Natural killer cell (primary cell): Measurements from ENCODE around the gene ROBO4. TPM values are rescaled to one million over a fixed set of nuclear protein-coding genes. Genes with fewer than 3 reads are reported as not detected.

Experiments used
- ATAC-seq, 3 donors: fragments of 150-1000 bp in 2 of 3; fragments of 200-7000 bp in 1 of 3; cut with Tn5 transposase; 1 replicate in 1 of 3; 2 replicates in 2 of 3; pipeline ENCODE4 v1.10.0; 2021; ENCODE audit warnings: mild to moderate bottlenecking in 2 of 3, moderate library complexity in 2 of 3
- DNase-seq, 2 donors: peaks; one replicate each; pipeline versions ENCODE4 v3.0.0 to v3.0.0-alpha.2; 2013 to 2021; ENCODE audit warnings: mixed read lengths in 1 of 2
- H3K27ac ChIP-seq: one replicate; pipeline ENCODE4 v1.5.1; 2013; ENCODE audit warnings: mild to moderate bottlenecking, low read length
- H3K27me3 ChIP-seq: one replicate; pipeline ENCODE4 v1.6.1; 2013; ENCODE audit warnings: low read length; ENCODE audit not compliant: control insufficient read depth, insufficient read depth
- H3K36me3 ChIP-seq: one replicate; pipeline ENCODE4 v1.6.1; 2013; ENCODE audit warnings: low read length; ENCODE audit not compliant: control insufficient read depth, insufficient read depth
- H3K4me1 ChIP-seq: one replicate; pipeline ENCODE4 v1.6.1; 2013; ENCODE audit warnings: low read length; ENCODE audit not compliant: control insufficient read depth, insufficient read depth
- H3K4me3 ChIP-seq: one replicate; pipeline ENCODE4 v1.5.1; 2013; ENCODE audit warnings: low read length
- H3K9me3 ChIP-seq: one replicate; pipeline ENCODE4 v1.6.1; 2013; ENCODE audit warnings: low read length; ENCODE audit not compliant: control insufficient read depth, insufficient read depth
- H3K27ac Mint-ChIP-seq, 2 donors: one replicate each; pipeline ENCODE4 v1.8.0; 2022; ENCODE audit warnings: mild to moderate bottlenecking in 2 of 2, mixed read lengths in 2 of 2, moderate library complexity in 1 of 2
- H3K27me3 Mint-ChIP-seq, 2 donors: one replicate each; pipeline ENCODE4 v1.8.0; 2022; ENCODE audit warnings: low read depth in 2 of 2, mixed read lengths in 2 of 2
- H3K36me3 Mint-ChIP-seq: one replicate; pipeline ENCODE4 v1.8.0; 2022; ENCODE audit warnings: mixed read lengths
- H3K4me1 Mint-ChIP-seq, 2 donors: one replicate each; pipeline ENCODE4 v1.8.0; 2022; ENCODE audit warnings: mixed read lengths in 2 of 2
- H3K4me3 Mint-ChIP-seq: one replicate; pipeline ENCODE4 v1.8.0; 2022; ENCODE audit warnings: mild to moderate bottlenecking, moderate library complexity, mixed read lengths
- H3K9me3 Mint-ChIP-seq, 2 donors: one replicate each; pipeline ENCODE4 v1.8.0; 2022; ENCODE audit warnings: mixed read lengths in 2 of 2
- WGBS: methylation state at CpG from one replicate; pipeline ENCODE4 v1.1.7; 2013; ENCODE audit warnings: missing lambda C conversion rate; ENCODE audit not compliant: insufficient coverage; 5-methylcytosine and 5-hydroxymethylcytosine counted together
- intact Hi-C: fragments of 100-400 bp; cut with micrococcal nuclease; formaldehyde crosslinking; loops from one replicate; pipeline ENCODE4 v1.14.2; 2022
- total RNA-seq, 4 donors: library from RNA; stranded (reverse); fragments of 120-200 nt in 1 of 4; gene quantifications; one replicate each; pipeline versions ENCODE4 v1.2.3 to v1.2.4, GENCODE V29; 2013 to 2022
- TF ChIP-seq, protein P1 (sequence below): fragments of 200-600 bp; IDR thresholded peaks from one replicate; pipeline ENCODE4 v1.8.0; 2022; ENCODE audit warnings: antibody characterized with exemption

ROBO4 gene
- total RNA-seq, 3 donors from 2014 or later (not counting 1 experiment from before 2014, with no cell fraction given): not detected

DNA sequence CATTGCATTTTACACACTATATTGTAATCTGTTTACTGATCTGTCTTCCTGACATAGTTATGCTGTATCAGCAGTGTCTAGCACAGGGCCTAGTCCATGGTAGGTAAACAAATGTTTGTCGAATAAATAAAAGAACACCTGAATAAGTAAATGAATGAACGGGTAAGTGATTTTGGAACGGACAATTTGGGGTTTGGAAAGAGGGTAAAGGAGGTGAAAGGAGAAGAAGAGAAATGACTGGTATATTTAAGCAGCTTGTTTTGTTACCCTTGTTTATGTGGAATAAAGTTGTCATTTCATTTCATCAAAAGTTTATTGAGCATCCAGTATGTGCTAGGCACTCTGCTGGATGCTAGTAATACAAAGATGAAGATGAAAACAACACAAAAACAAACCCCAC, 21.3 kb upstream of the ROBO4 start, which contains the start of gene HEPN1:
Gene HEPN1, plus strand, starts transcription at position 301 of the 400 bp plus-strand sequence.
- H3K27me3 Mint-ChIP-seq: peaks cover 6 to 25% of the 10 kb centered on the region in 2 donors
- H3K4me3 Mint-ChIP-seq: peak within 1 kb of the TSS; percentile 35
- H3K9me3 Mint-ChIP-seq: no peaks in the 10 kb centered on the region
- intact Hi-C loops: no loop called here
- H3K27ac ChIP-seq: no peak within 1 kb of the TSS
- H3K4me1 ChIP-seq: peaks cover 17% of the 10 kb centered on the region
- H3K4me3 ChIP-seq: no peak within 1 kb of the TSS
- no peaks in the 10 kb centered on the region for H3K36me3 Mint-ChIP-seq
- ATAC-seq (no peak), DNase-seq (no peak)
- no peaks in the 10 kb centered on the region for H3K27me3 ChIP-seq
- TF ChIP-seq, protein P1, sequence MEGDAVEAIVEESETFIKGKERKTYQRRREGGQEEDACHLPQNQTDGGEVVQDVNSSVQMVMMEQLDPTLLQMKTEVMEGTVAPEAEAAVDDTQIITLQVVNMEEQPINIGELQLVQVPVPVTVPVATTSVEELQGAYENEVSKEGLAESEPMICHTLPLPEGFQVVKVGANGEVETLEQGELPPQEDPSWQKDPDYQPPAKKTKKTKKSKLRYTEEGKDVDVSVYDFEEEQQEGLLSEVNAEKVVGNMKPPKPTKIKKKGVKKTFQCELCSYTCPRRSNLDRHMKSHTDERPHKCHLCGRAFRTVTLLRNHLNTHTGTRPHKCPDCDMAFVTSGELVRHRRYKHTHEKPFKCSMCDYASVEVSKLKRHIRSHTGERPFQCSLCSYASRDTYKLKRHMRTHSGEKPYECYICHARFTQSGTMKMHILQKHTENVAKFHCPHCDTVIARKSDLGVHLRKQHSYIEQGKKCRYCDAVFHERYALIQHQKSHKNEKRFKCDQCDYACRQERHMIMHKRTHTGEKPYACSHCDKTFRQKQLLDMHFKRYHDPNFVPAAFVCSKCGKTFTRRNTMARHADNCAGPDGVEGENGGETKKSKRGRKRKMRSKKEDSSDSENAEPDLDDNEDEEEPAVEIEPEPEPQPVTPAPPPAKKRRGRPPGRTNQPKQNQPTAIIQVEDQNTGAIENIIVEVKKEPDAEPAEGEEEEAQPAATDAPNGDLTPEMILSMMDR: no peak
- peak within 1 kb of the TSS in 1 of 2 donors; percentile 19 for H3K27ac Mint-ChIP-seq
- WGBS: 95% methylated on average over 3 of the region's 3 CpGs
- H3K9me3 ChIP-seq: no peaks in the 10 kb centered on the region
- peaks cover 0 to 11% of the 10 kb centered on the region in 2 donors for H3K4me1 Mint-ChIP-seq
- no peaks in the 10 kb centered on the region for H3K36me3 ChIP-seq

DNA sequence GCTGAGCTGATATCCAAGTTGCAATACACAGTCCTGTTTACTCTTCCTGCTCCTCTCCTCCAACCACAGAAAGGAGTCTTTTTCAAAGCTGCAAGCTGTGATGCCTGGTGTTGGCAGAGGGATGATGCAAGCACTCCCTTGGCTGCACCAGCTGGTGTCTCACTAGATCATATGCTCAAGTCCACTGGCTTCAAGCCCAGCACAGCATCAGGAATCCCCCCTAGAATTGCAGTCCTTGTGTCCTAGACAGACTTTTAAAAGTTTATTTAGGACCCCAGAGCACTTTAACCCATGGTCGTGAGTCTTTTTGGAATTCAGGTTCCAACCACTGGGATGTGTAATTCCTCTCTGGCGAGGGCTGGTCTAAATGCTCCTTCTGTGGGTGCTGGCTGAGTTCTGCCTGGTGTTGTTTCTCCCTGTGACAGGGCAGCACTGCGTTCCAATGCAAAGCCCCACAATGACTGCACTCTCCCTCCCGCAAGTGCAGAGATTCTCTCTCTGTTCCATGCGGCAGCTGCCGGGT, 19.5 kb upstream of the ROBO4 start:
- WGBS: 93% methylated on average over 6 of the region's 6 CpGs
- Mint-ChIP-seq H3K9me3 (no peaks in the 10 kb centered on the region), H3K36me3 (no peaks in the 10 kb centered on the region), H3K4me1 (no peaks in the 10 kb centered on the region), H3K27ac (no peak overlapping the region), H3K4me3 (no peak overlapping the region), H3K27me3 (peaks cover 6 to 25% of the 10 kb centered on the region in 2 donors)
- ATAC-seq (no peak), DNase-seq (no peak)
- Histone ChIP-seq H3K36me3 (no peaks in the 10 kb centered on the region), H3K27me3 (no peaks in the 10 kb centered on the region), H3K27ac (no peak overlapping the region), H3K4me1 (peaks cover 17% of the 10 kb centered on the region), H3K9me3 (peaks cover 3% of the 10 kb centered on the region), H3K4me3 (no peak overlapping the region)
- intact Hi-C loops: no loop called here
- TF ChIP-seq, protein P1: no peak

DNA sequence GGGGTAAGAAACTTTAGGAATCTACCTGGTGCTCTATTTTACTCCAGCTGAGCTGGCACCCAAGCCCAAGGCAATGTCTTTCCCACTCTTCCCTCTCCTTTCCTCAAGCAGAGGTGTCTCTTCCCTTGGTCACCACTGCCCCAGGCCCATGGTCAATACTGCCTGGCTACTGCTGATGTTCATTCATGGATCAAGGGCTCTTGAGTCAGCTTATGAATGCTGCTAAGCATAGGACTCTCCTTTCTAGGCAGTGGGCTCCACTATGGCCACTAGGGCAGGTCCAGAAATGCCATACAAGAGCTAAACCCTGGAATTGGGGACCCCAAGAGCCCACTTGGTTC, 18.7 kb upstream of the ROBO4 start:
- TF ChIP-seq, protein P1: no peak
- DNase-seq: no peak
- Histone ChIP-seq H3K27me3 (no peaks in the 10 kb centered on the region), H3K9me3 (peaks cover 5% of the 10 kb centered on the region), H3K27ac (no peak overlapping the region), H3K4me3 (no peak overlapping the region), H3K4me1 (peaks cover 10% of the 10 kb centered on the region), H3K36me3 (no peaks in the 10 kb centered on the region)
- Mint-ChIP-seq H3K36me3 (peaks cover 8% of the 10 kb centered on the region), H3K9me3 (no peaks in the 10 kb centered on the region), H3K27ac (no peak overlapping the region), H3K27me3 (peaks cover 8 to 30% of the 10 kb centered on the region in 2 donors), H3K4me3 (no peak overlapping the region), H3K4me1 (no peaks in the 10 kb centered on the region)
- ATAC-seq: no peak
- intact Hi-C loops: no loop called here
